CD4-positive, alpha-beta T cell treated with Interleukin-12 subunit alpha and Interleukin-12 subunit beta, for 1 hour (primary cell): ENCODE measurements around the gene CDC42BPB.

ENCODE experiments used
- DNase-seq: peaks from one replicate; pipeline ENCODE4 v3.0.0-alpha.2; 2020

CDC42BPB gene

DNA sequence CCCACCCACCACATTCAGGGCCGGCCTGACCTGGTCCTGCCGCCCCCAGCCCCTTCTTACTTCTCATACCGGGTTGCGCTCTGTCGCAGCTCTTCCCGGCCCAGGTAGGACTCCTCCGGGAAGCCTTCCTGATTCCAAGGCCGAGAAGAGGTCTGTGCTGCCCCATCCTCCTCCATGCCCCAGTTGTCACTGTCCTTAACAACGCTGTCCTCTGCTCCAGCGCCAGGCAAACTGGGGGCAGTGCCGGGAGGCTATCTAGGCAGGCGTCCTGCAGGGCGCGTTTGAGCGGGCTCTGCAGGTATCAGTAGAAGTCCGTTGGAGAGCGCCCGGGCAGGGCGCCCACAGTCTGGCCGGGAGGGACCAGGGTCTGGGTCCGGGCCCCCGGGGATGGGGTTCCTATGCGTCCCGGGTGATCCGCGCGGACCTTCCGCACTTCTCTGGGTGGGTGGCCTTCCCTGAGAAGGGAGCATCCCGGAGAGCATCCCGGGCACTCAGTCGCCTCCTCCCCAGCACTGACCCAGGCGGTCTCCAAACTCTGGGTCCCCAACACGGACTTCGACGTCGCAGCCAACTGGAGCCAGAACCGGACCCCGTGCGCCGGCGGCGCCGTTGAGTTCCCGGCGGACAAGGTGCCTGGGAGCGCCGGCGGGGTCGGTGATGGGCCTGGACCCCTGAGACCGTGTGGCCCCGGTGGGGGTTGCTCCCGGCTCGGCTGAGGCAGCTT lies 134.0 kb downstream of the CDC42BPB start:
- DNase-seq = no peak

DNA sequence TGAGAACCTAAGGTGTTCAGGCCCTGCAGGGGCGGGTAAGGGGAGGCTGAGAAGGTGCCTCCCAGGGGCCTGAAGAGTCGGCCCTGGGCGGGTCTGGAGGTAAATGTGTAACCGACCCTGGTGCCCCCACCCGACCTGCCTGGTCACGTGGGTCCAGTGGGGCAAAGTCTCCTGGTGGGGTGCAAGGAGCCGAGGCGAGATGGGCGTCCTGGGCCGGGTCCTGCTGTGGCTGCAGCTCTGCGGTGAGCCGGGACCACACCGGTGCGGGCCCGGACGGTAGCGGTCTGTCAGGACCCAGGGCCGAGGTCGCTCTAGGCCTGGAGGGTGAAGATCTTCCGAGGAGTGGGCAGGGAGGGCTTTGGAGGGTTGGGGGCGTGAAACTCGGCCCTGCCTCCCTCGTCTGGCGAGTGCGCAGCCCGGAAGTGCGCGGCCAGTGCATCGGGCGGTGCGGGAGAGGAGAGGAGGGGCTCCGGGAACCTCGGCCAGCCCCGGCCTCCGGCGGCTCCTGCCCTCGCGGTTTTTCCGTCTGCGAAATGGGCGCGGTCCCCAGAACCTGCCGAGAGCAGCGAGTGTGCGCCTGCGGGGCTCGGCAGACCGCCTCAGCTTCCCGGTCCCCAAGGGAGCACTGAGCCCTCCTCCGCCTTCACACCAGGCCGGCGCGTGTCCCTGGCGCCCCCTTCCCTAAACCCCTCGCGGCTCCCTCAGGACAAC lies 134.7 kb downstream of the CDC42BPB start, which contains the start of gene AMN:
Gene AMN (plus strand): TSS at position 174 of the 711 bp plus-strand sequence. CDS start 26 bp downstream, at position 200.
- no peak for DNase-seq

DNA sequence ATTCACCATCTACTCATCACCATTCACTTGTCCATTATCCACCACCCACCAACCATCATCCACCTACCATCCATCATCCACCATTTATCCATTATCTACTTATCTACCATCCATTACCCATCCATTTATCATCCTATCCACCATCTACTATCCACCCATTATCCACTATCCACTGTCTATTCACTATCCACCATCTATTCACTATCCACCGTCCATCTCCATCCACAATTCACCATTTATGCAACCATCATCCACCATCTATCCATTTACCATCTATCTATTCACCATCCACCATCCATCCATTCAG lies 136.4 kb downstream of the CDC42BPB start:
- DNase-seq = no peak

DNA sequence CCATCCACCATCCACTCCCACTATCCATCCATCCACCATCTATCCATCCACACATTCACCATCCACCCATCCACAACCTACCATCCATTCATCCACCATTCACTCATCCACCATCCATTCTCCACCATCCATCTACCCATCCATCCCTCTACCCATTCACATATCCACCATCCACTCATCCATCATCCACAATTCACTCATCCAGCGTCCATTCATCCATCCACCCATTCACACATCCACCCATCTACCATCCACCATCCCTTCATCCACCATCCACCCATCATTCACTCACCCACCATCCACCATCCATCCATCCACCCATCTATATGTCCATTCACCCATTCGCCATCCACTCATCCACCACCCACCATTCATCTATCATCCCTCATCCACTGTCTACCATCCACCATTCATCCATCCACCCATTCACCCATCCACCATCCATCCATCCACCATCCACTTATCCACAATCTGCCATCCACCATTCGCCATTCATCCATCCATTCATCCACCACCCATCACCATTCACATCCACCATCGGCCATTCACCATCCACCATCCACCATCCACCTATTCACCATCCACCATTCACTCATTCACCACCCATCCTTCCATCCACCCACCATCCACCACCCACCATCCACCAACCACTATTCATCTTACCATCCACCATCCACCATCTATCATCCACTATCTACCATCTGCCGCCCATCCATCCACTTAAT lies 136.9 kb downstream of the CDC42BPB start:
- DNase-seq = no peak

DNA sequence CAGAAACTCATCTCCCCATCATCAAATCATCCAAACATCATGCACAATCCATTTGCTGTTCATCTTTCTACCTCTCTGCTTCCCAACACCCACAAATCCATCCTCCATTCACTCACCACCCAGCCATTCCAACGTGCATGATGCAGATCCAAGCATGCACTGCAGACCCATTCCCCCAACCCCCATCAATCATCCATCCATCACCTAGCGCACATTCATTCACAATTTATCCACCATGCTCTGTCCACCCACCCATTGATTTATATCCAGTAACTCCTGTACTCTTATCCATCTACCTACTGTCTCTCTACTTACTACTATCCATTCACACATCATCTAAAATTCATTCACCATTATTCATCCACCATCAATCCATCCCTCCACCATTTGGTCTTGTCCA lies 138.9 kb downstream of the CDC42BPB start:
- no peak for DNase-seq

DNA sequence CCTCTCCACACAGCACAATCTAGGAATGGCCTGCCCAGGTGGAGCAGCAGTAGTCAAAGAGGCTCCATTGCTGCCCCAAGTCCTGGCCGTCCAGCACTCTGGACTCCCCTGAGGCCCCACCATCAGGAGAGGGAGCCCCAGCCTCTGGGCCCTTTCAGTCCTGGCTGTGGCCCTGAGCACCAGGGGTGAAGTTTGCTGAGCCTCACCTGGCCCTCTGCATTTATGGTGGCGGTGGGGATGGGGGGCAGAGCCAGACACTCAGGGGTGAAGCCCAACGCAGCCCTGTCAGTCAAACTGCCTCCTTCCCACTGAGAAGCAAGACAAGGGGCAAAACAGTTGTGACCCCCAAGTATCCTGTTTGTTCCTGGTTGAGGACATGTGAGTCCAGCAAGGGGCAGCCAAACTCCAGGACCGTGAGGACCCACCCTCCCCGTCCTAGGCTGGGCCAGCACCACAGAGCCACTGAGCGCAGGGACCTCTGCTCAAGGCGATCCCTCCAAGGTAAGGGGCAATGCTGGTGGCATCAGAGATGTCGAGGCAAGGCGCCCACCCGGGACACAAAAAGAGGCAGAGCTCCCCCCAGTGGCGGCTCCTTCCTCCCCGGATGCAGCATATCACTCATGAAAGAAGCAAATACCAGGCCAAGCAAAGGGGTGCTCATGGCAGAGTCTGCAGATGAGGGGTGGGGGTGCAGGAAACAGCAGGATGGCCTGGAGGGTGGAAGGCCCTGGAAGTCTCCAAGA lies 139.7 kb downstream of the CDC42BPB start:
- peak; percentile 57 for DNase-seq

DNA sequence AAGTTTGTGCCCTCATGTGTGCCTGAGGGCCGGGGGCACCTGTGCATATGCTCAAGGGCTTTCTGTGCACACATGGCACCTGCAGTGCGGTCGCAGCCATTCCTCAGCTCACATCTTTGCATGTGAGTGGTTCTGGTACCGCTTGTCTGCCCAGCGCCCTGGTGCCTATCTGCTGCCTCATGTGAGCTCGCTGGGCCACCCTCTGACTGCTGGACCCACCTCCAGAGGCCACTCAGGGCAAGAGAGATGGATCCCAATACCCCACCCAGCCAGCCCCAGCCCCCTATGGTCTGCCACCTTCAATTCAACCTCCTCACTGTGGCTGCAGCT lies 140.3 kb downstream of the CDC42BPB start:
- no peak for DNase-seq

DNA sequence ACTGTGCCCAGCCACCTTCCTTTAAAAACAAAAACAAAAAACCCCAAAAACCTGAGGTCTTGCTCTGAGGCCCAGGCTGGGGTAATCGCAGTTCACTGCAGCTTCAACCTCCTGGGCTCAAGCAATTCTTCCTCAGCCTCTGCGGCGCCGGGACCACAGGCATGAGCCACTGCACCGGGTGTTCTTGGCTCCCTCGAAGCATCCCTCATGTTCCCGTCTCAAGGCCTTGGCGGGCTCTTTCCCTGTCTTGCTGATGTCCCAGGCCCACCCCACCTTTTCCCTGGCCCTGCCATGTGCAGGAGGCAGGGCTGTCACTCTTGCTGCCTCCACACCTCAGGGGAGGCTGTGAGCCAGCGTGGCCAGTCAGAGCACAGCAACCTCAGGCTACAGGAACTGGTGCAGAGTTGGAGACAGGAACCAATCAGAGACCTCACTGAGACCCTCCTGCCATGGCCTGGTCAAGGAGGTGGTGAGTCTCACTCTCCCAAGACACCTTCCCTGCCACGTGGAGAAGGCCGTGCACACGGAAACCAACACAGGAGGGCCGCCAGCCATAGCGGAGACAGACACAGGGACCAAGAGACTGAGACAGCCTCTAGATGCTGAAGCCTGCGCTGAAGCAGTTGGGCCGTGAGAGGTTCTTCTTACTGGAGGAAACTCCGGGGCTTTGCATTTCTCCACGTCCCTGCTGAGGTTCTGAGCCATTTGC lies 140.8 kb downstream of the CDC42BPB start:
- DNase-seq = no peak

DNA sequence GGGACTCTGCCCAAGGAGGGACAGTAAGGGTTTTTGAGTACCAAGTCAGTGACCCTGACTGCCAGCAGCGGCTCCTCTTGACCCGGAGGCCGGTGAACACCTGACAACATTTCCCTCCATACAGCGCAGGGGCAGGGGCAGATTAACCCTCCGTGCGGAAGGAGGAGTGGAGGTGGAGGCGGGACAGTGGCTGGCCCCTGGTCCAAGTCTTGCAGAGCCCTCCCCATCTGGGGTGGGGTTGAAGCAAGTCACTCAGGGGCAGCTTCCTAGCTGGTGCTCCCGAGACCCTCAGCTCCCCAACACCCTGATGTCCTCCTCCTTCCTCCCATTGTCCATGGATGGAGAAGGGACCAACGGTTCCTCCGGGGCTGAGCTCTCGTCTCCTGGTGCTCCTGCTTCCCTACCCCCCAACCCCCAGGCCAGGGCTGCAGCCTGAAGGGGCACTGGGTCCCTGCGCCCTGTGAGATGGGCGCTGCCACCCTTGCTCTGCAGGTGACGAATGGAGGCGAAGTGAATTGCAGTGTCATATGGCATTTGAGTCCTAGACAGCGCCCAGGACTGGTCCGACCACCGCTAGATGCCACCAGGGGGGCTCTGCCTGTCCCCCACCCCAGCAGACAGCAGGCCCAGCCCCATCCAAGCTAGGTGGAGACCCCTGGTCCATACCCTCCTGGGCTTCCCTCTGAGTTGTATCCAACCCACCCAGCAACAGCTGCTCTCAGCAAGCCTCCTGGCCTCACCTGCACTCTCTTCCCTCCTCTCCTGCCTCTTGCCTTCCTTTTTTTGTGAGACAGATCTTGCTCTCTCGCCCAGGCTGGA lies 141.8 kb downstream of the CDC42BPB start:
- no peak for DNase-seq

DNA sequence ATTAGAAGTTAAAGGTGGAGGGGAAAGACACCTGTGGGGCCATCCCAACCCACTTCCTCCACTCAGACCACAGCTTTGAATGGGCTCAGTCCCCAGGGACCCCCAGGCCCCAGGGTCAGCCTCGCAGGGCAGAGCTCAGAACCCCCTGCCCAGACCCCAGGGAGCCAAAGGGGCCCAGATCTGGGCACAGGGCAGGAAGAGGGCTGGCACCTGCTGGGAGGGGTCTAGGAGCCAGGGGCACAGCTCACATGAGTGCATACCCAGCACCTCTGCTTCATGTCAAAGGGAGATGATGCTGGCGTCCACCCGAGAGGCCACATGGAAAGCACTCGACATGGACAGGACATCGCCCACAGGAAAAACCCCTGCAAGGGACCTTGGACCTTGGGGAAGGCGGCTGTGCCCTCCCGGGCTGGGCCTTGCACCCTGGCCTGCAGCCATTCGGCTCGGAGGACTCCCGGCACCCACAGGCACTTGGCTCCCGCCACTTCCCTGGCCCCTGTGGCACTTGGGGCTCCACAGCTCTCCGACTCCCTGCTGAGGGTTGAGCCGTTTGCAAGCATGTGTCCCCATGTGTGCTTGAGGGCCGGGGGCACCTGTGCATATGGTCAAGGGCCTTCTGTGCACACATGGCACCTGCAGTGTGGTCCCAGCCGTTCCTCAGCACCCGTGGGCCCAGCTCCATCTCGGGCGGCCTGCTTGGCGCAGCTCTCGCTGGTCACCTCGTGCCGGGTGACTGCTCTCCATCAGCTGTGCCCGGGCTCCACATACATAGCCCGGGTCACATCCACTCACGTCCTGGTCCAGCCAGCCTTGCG lies 142.7 kb downstream of the CDC42BPB start:
- no peak for DNase-seq

DNA sequence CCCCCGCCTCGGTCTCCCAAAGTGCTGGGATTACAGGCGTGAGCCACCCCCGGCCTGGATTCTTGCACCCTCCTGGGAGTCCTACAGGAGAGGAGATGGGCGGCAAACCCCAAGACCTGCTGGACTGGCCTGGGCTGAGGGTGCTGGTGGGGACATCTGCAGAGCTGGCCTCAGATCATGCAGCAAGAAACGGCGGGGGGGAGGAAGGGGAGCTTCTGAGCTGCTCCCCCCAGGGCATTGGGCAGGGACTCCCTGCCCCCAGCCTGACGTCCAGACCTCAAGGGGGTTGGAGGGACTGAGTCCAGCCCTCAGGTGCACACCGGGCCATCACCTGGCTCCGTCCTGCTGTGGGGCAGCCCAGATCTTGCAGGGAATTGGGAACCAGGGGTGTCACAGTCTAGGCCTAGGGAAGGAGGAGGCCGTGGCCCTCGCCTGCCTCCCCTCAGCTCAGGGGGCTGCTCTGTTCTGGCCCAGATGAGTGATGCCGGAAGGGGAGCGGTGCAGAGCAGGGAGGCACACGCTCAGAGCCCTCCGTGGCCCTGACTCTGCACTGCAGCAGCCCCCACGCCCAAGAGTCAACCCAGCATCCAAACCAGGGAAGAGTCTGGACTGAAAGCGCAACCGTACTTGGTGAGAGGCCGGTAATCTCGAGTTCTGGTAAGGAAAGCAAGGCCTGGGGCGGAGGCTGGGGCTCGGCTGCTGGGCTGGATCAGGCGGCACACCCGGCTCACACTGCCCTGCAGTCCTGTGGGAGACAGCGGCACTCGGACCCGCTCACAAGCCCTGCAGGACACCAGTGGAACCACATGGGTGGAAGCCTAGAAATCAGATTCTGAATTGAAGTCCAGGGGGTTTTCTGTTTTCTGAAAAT lies 143.8 kb downstream of the CDC42BPB start:
- DNase-seq = no peak

DNA sequence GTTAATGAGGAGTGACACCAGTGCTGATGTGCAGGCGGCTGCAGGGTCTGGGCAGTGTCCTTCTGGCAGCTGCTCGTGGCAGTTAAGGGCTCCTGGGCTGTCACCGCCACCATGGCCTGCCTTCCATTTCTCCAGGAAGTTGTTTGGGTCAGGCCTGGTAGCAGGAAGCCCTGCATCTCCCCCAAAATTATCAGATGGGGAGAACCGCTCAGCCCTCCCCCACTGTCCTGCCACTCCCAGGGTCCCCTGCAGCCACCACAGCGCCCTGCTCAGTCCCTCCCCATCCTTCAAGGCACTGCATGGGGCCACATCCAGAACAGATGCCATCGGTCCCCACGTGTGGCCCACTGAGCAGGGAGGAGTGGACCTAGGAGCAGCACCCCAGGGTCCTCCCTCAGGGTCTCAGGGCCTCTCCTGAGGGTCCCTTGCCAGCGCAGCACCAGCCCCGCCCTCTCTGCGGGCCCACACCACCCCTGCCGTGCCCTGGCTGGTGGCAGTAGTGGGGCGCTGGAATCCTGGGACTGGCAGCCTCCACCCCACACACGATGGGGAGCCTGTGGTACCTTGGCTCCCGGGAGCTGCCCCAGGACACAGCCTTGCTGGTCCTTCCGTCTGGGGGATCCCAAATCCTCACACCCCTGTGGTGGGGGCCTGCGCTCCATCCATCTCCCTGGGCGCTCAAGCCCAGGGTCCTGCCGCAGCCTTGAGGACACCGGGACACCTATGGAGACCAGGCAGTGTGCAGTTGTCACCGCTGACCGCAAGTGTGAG lies 145.2 kb downstream of the CDC42BPB start:
- no peak for DNase-seq

DNA sequence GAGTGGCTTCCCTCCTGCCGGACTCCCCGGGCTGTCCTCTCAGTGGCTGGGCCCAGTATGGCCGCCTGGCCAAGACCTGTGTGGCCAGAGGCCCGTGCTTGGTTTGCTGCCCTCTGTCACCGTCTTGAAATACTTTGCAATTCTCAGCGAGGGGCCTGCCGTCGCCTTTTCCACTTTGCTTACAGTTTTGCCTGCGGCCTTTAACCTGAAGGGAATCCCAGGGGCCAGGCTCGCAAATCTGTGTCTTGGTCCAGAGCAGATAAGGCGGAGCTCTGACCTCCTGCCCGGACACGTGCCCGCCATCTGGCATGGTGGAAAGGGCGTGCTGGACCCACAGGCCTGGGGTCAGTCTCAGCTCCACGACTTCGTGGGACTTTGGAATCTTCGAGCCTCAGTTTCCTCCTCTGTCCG lies 145.8 kb downstream of the CDC42BPB start:
- no peak for DNase-seq

DNA sequence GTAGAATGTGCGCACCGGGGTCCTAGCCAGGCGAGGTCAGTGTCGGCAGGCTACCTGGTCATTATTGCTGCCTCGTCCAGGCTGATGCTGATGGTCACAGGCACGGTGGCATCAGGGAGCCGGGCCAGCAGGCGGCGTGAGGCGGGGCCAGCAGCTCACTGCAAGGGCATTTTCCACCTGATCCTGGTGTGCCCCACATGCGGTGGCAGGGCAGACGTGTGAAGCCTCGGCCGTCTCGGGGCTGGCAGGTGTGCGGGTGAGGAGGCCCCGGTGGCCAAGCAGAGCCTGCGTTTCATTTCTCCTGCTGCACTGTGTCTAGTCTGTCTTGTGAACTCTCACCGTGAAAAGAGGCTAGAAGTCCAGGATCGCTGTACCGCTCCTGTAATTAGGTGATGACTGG lies 146.9 kb downstream of the CDC42BPB start:
- no peak for DNase-seq

DNA sequence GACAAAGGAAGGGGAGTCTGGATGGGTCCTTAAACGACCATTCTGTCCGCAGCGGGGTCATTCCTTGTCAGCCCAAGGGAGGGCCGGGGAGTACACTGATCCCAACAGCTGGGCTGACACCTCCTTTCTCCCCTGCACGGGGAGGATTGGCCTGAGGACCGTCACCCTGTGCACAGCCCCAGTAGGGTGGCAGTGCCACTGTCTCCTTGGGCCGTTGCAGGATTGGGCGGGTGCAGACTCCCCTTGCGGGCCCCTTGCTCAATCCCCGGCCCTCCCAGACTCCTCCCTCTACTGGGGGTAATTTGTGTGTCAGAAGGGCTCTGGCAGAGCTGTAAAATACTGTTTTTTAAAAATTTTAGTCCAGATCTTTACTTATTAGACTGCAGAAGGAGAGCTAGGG lies 147.4 kb downstream of the CDC42BPB start:
- DNase-seq = no peak

DNA sequence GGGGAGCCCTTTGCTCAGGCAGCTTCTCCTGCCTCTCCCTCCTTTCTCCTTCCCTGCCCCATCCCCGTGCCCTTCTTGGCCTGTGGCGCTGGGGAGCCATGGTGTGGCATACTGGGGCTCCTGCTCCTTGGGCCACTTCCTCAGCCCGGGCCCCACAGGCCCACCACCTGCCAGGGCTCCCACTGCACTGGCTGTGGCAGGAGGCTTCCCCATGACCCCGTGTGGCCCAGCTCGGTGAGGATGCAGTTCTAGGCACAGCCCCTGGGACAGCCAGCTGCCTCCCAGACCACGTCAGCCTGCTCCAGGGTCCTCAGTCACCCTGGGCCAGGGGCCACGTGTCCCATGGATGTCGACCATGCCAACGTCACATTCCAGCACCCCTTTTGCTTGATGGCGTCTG lies 147.9 kb downstream of the CDC42BPB start:
- DNase-seq = no peak

DNA sequence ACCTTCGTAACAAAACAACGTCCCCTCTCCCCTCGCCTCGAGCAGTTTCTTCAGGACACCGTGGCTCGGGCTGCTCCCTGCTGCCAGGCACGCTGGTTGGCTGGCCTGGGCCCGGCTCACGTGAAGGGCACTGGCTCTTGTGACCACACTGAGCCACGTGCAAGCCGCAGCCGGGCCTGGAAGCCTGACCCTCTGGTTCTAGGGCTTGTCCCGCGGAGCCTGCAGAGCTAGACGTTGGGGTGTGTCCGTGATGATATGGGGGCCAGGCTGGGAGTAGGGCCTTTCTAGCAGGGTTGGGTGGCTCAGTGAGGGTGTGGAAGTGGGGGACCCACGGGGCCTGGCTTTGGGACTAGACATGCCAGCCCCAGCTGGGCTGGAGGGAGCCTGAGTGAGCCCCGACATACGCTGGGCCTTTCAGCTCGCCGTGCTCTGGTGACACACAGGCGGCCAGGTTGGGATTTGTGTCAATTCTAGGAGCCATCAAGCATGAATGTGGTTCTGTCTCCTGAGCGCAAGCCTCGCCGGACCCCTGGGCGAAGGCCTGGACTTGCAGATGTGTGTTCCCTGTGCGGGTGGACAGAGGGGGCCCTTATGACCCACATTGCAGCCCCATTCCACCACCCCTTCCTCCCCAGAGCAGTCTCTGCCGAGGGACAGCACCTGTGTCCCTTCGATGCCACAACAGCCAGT lies 148.4 kb downstream of the CDC42BPB start:
- DNase-seq = no peak

DNA sequence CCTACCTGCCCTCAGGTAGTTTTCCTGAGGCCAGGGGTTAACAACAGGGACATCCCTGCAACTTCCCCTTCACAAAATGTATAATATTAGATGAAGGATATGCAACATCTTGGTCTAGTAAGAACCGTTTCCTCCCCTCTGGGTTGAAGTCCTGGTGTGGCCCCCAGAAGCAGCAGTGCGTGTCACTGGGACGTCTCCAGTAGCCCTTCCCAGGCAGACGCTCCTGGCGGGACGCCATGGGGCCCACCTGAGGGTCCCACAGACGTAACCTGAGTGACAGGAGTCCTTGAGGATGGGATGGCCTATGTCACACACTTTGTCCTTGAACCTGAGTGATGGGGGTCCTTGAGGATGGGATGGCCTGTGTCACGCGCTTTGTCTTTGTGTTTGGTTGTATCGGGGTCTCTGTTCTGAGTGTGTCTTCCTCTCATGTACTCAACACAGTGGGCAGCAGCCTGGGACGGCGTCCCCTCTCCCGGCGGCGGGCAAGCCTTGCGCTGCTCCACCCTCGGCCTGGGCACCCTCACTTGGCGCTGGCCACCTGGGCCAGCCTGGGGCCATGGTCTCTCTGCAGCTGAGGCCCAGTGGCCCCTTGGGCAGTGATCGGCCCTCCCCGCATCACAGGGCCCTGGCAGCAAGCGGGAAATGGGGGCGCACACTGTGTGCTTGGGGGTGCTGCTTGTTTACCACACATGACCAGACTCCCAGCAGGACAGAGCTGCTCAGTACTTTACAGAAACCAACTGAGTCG lies 149.2 kb downstream of the CDC42BPB start:
- no peak for DNase-seq
